B cell (primary cell): ENCODE data around the gene CRAMP1. TPM values are rescaled to one million over a fixed set of nuclear protein-coding genes. Genes with fewer than 3 reads are reported as not detected.

Source experiments
- ATAC-seq: fragments of 200-7000 bp; cut with Tn5 transposase; one replicate; pipeline ENCODE4 v1.10.0; 2021; ENCODE audit warnings: low read depth, mild to moderate bottlenecking, moderate number of reproducible peaks, moderate library complexity
- CTCF ChIA-PET: fragments of 350-600 bp; sonication (Branson Sonifier 250); formaldehyde crosslinking; loops from one replicate; lab custom pipeline; 2021; ENCODE audit warnings: antibody characterized with exemption, inconsistent platforms; lab: Charles Lee
- POLR2A ChIA-PET: fragments of 350-600 bp; sonication (Branson Sonifier 250); formaldehyde crosslinking; loops from one replicate; lab custom pipeline; 2021; ENCODE audit warnings: antibody characterized with exemption; lab: Charles Lee
- DNase-seq: peaks from one replicate; pipeline ENCODE4 v3.0.0; 2013
- H2AFZ ChIP-seq: 2 replicates; pipeline ENCODE4 v1.6.1; 2012; ENCODE audit warnings: mild to moderate bottlenecking, low read depth, low read length; ENCODE audit not compliant: insufficient read depth, poor library complexity, severe bottlenecking
- H3K27ac ChIP-seq, 2 donors: 1 replicate in 1 of 2; 2 replicates in 1 of 2; pipeline ENCODE4 v1.5.1; 2012 to 2013; ENCODE audit warnings: low read length in 2 of 2, mild to moderate bottlenecking in 2 of 2, moderate library complexity in 1 of 2
- H3K27me3 ChIP-seq, 4 experiments: fragments of 200-600 bp in 1 of 4; sonication (generic) in 1 of 4; replicated peaks in 1 of 4; 1 replicate in 2 of 4; 2 replicates in 2 of 4; pipeline versions ENCODE4 v1.6.1 to v1.7.0; 2013 to 2016; ENCODE audit warnings: low read length in 3 of 4, mild to moderate bottlenecking in 2 of 4, mixed read lengths in 1 of 4, moderate library complexity in 1 of 4; ENCODE audit not compliant: insufficient read depth in 4 of 4, control insufficient read depth in 3 of 4; ENCODE audit errors: control extremely low read depth in 1 of 4
- H3K36me3 ChIP-seq, 2 experiments: replicated peaks in 1 of 2; 1 replicate in 1 of 2; 2 replicates in 1 of 2; pipeline versions ENCODE4 v1.6.1 to v1.7.1; 2013; ENCODE audit warnings: low read length in 1 of 2; ENCODE audit not compliant: insufficient read depth in 2 of 2, control insufficient read depth in 1 of 2; ENCODE audit errors: control extremely low read depth in 1 of 2, extremely low read depth in 1 of 2
- H3K4me1 ChIP-seq, 2 donors: fragments of 200-600 bp in 1 of 2; sonication (generic) in 1 of 2; 1 replicate in 1 of 2; 2 replicates in 1 of 2; pipeline versions ENCODE4 v1.5.1 to v1.6.1; 2013 to 2017; ENCODE audit warnings: low read length in 2 of 2; ENCODE audit not compliant: control insufficient read depth in 2 of 2, insufficient read depth in 2 of 2
- H3K4me2 ChIP-seq: replicated peaks from 2 replicates; pipeline ENCODE3; 2012; ENCODE audit warnings: mild to moderate bottlenecking, low read depth, low read length; ENCODE audit not compliant: poor library complexity, severe bottlenecking
- H3K4me3 ChIP-seq, 5 experiments: fragments of 200-600 bp in 1 of 5; sonication (generic) in 1 of 5; 1 replicate in 3 of 5; 2 replicates in 2 of 5; pipeline versions ENCODE4 v1.5.1 to v1.7.0; 2011 to 2016; ENCODE audit warnings: low read length in 4 of 5, mild to moderate bottlenecking in 4 of 5, low read depth in 2 of 5, control low read depth in 1 of 5, moderate library complexity in 1 of 5; ENCODE audit not compliant: insufficient read depth in 1 of 5; ENCODE audit errors: control extremely low read depth in 1 of 5, extremely low read depth in 1 of 5
- H3K79me2 ChIP-seq: fragments of 200-600 bp; sonication (generic); one replicate; pipeline ENCODE4 v1.6.0; 2016; ENCODE audit warnings: low read length; ENCODE audit not compliant: control insufficient read depth, insufficient read depth
- H3K9ac ChIP-seq: fragments of 200-600 bp; sonication (generic); 2 replicates; pipeline ENCODE4 v1.6.1; 2017; ENCODE audit warnings: mild to moderate bottlenecking, low read length, moderate library complexity
- H3K9me3 ChIP-seq, 3 donors: one replicate each; pipeline versions ENCODE4 v1.6.1 to v1.7.1; 2013; ENCODE audit warnings: low read length in 2 of 3; ENCODE audit not compliant: control insufficient read depth in 2 of 3, insufficient read depth in 1 of 3; ENCODE audit errors: control extremely low read depth in 1 of 3
- H4K20me1 ChIP-seq: 2 replicates; pipeline ENCODE4 v1.6.0; 2012; ENCODE audit warnings: mild to moderate bottlenecking, low read length; ENCODE audit not compliant: insufficient read depth, control insufficient read depth, poor library complexity, severe bottlenecking
- H3K27ac Mint-ChIP-seq: one replicate; pipeline ENCODE4 v1.8.0; 2021; ENCODE audit warnings: mixed read lengths
- H3K27me3 Mint-ChIP-seq: one replicate; pipeline ENCODE4 v1.8.0; 2021; ENCODE audit warnings: mixed read lengths
- H3K4me1 Mint-ChIP-seq: one replicate; pipeline ENCODE4 v1.8.0; 2021; ENCODE audit warnings: mixed read lengths
- H3K4me3 Mint-ChIP-seq: one replicate; pipeline ENCODE4 v1.8.0; 2021; ENCODE audit warnings: mixed read lengths
- H3K9me3 Mint-ChIP-seq: one replicate; pipeline ENCODE4 v1.8.0; 2022; ENCODE audit warnings: mixed read lengths; ENCODE audit not compliant: insufficient read depth
- CTCF ChIP-seq: fragments of 200-600 bp; IDR thresholded peaks from one replicate; pipeline ENCODE4 v1.8.0; 2022; ENCODE audit warnings: antibody characterized with exemption, mild to moderate bottlenecking
- EZH2 ChIP-seq: IDR thresholded peaks from 2 replicates; pipeline ENCODE4 v1.6.1; 2012; ENCODE audit warnings: borderline replicate concordance, low read depth, mild to moderate bottlenecking, moderate library complexity, low read length; ENCODE audit not compliant: insufficient read depth, poor library complexity, severe bottlenecking
- WGBS: methylation state at CpG from one replicate; pipeline ENCODE4 v1.1.5; 2013; ENCODE audit warnings: missing lambda C conversion rate; ENCODE audit not compliant: insufficient coverage; 5-methylcytosine and 5-hydroxymethylcytosine counted together
- intact Hi-C: fragments of 100-400 bp; cut with micrococcal nuclease; formaldehyde crosslinking; loops from one replicate; pipeline ENCODE4 v1.10.0; 2022
- polyA plus RNA-seq: library from polyadenylated mRNA; depleted of rRNA; stranded (reverse); fragments of >200 nt; gene quantifications from 2 replicates; pipeline ENCODE4 v1.2.3, GENCODE V29; 2012
- total RNA-seq, 2 donors: library from RNA; stranded (reverse); fragments of 120-200 nt in 1 of 2; gene quantifications; 1 replicate in 1 of 2; 2 replicates in 1 of 2; pipeline versions ENCODE4 v1.2.3 to v1.2.4, GENCODE V29; 2013 to 2022

The CRAMP1 gene
- total and polyA plus RNA-seq, 2 donors (not counting 1 experiment from before 2014, with no cell fraction given): 21.0 to 33.9 TPM

- Mint-ChIP-seq H3K27ac (peak overlapping the region; percentile 86), H3K4me3 (peak overlapping the region; percentile 91), H3K27me3 (no peaks in the 10 kb centered on the region), H3K4me1 (peaks cover 45% of the 10 kb centered on the region), H3K9me3 (no peaks in the 10 kb centered on the region)
- intact Hi-C loops: loop anchor here (2.0 to 5.0 kb wide), 3 partner anchors 66 to 265 kb away; partner anchors contain the start of genes CRAMP1, EME2, IFT140 and MRPS34
- TF ChIP-seq CTCF (no peak), EZH2 (no peak)
- no peaks in the 10 kb centered on the region for H3K27me3 ChIP-seq
- DNase-seq: peak; percentile 37
- CTCF ChIA-PET: interaction anchor here (0.6 to 2.4 kb wide), 4 partner anchors 58 to 222 kb away, joined by 4 to 16 read pairs (median 4); partner anchors contain the start of genes NUBP2 and SPSB3
- H4K20me1 ChIP-seq: peaks cover 35% of the 10 kb centered on the region
- peak overlapping the region; percentile 89 to 91 for H3K27ac ChIP-seq
- peak overlapping the region; percentile 94 for H3K4me2 ChIP-seq
- WGBS: 25% methylated on average over 13 of the region's 16 CpGs
- peaks cover 0 to 18% of the 10 kb centered on the region in 2 experiments for H3K36me3 ChIP-seq
- no peak for ATAC-seq
- H3K4me3 ChIP-seq: peak overlapping the region; percentile 39 to 96 (median 96)
- peak overlapping the region; percentile 98 for H3K9ac ChIP-seq
- POLR2A ChIA-PET: interaction anchor here (0.6 to 2.5 kb wide), 8 partner anchors 64 to 1177 kb away, joined by 3 to 14 read pairs (median 8); partner anchors contain the start of genes FAHD1, HAGH, NME3 and NUBP2
- peaks cover 18 to 44% of the 10 kb centered on the region in 2 donors for H3K4me1 ChIP-seq
- no peaks in the 10 kb centered on the region for H3K9me3 ChIP-seq
- H3K79me2 ChIP-seq: peaks cover 69% of the 10 kb centered on the region
- no peak overlapping the region for H2AFZ ChIP-seq
Observed at GRCh38 chr16:1707193-1707790, 95.1 kb downstream of the CRAMP1 start.
